CD4-positive, alpha-beta T cell (primary cell): Measurements from ENCODE around the gene PTBP3. TPM values are rescaled to one million over a fixed set of nuclear protein-coding genes. Genes with fewer than 3 reads are reported as not detected.
A peak's percentile ranks its signal among the peaks of the same experiment; 100 is the strongest.

Experiments used
- ATAC-seq: fragments of 200-7000 bp; cut with Tn5 transposase; one replicate; pipeline ENCODE4 v1.10.0; 2022; ENCODE audit warnings: mild to moderate bottlenecking; ENCODE audit not compliant: poor library complexity
- CTCF ChIA-PET: fragments of 350-600 bp; sonication (Branson Sonifier 250); formaldehyde crosslinking; loops from one replicate; lab custom pipeline; 2021; ENCODE audit warnings: antibody characterized with exemption, inconsistent platforms; lab: Charles Lee
- POLR2A ChIA-PET: fragments of 350-600 bp; sonication (Branson Sonifier 250); formaldehyde crosslinking; loops from one replicate; lab custom pipeline; 2021; ENCODE audit warnings: antibody characterized with exemption, inconsistent platforms; lab: Charles Lee
- DNase-seq, 14 experiments: peaks; one replicate each; pipeline ENCODE4 v3.0.0-alpha.2; 2013 to 2020; ENCODE audit warnings: mixed read lengths in 2 of 14
- H3K27ac ChIP-seq, 2 donors: one replicate each; pipeline versions ENCODE4 v1.5.1 to v1.7.0; 2013; ENCODE audit warnings: low read length in 2 of 2, low read depth in 1 of 2, mild to moderate bottlenecking in 1 of 2
- H3K27me3 ChIP-seq, 2 experiments: 1 replicate in 1 of 2; 2 replicates in 1 of 2; pipeline versions ENCODE4 v1.6.1 to v1.7.0; 2013; ENCODE audit warnings: low read length in 2 of 2, control low read depth in 1 of 2, mild to moderate bottlenecking in 1 of 2, moderate library complexity in 1 of 2; ENCODE audit not compliant: insufficient read depth in 2 of 2, control insufficient read depth in 1 of 2
- H3K36me3 ChIP-seq: one replicate; pipeline ENCODE4 v1.6.1; 2013; ENCODE audit warnings: low read length, control low read depth; ENCODE audit not compliant: insufficient read depth
- H3K4me1 ChIP-seq: one replicate; pipeline ENCODE4 v1.6.1; 2013; ENCODE audit warnings: low read length, control low read depth; ENCODE audit not compliant: insufficient read depth
- H3K4me3 ChIP-seq: one replicate; pipeline ENCODE4 v1.5.1; 2013; ENCODE audit warnings: mild to moderate bottlenecking, low read length, moderate library complexity
- H3K9me3 ChIP-seq, 2 experiments: 1 replicate in 1 of 2; 2 replicates in 1 of 2; pipeline versions ENCODE4 v1.6.1 to v1.7.0; 2013; ENCODE audit warnings: low read length in 2 of 2, mild to moderate bottlenecking in 2 of 2, control low read depth in 1 of 2, moderate library complexity in 1 of 2; ENCODE audit not compliant: control insufficient read depth in 1 of 2, insufficient read depth in 1 of 2
- H3K27ac Mint-ChIP-seq: one replicate; pipeline ENCODE4 v1.8.0; 2020; ENCODE audit warnings: mixed read lengths
- H3K27me3 Mint-ChIP-seq: one replicate; pipeline ENCODE4 v1.8.0; 2021; ENCODE audit warnings: mixed read lengths
- H3K36me3 Mint-ChIP-seq: one replicate; pipeline ENCODE4 v1.8.0; 2021; ENCODE audit warnings: low read depth, mixed read lengths
- H3K4me1 Mint-ChIP-seq: one replicate; pipeline ENCODE4 v1.8.0; 2021; ENCODE audit warnings: low read depth, mixed read lengths
- H3K4me3 Mint-ChIP-seq: one replicate; pipeline ENCODE4 v1.8.0; 2020; ENCODE audit warnings: mild to moderate bottlenecking, mixed read lengths
- H3K9me3 Mint-ChIP-seq: one replicate; pipeline ENCODE4 v1.8.0; 2020; ENCODE audit warnings: mixed read lengths
- CTCF ChIP-seq: fragments of 200-600 bp; IDR thresholded peaks from one replicate; pipeline ENCODE4 v1.8.0; 2022; ENCODE audit warnings: antibody characterized with exemption, mild to moderate bottlenecking
- intact Hi-C, 2 experiments: fragments of 100-400 bp; cut with DNase I in 1 of 2; cut with micrococcal nuclease in 1 of 2; formaldehyde crosslinking; loops; one replicate each; pipeline versions ENCODE4 v1.15.1 to v1.9.0; 2023 to 2025; cut with DNase I, micrococcal nuclease
- total RNA-seq, 174 experiments: library from RNA in 2 of 174; stranded (reverse) in 2 of 174; gene quantifications; one replicate each; pipeline ENCODE4 v1.2.3 and lab custom pipeline; 2021 to 2026

PTBP3 gene
- total RNA-seq, 2 experiments from 2014 or later = 100.0 to 110 TPM

- Histone ChIP-seq H3K9me3 (no peaks in the 10 kb centered on the region), H3K27me3 (no peaks in the 10 kb centered on the region), H3K4me1 (peaks cover 74% of the 10 kb centered on the region), H3K4me3 (peak within 1 kb of the TSS; percentile 56), H3K27ac (peak within 1 kb of the TSS; percentile 3 to 17), H3K36me3 (no peaks in the 10 kb centered on the region)
- Mint-ChIP-seq H3K4me1 (peaks cover 81% of the 10 kb centered on the region), H3K27ac (peak within 1 kb of the TSS; percentile 87), H3K27me3 (no peaks in the 10 kb centered on the region), H3K36me3 (no peaks in the 10 kb centered on the region), H3K9me3 (no peaks in the 10 kb centered on the region), H3K4me3 (peak within 1 kb of the TSS; percentile 89)
- ATAC-seq = peak; percentile 37
- ChIA-PET POLR2A (interaction anchor here (0.7 to 3.6 kb wide), 10 partner anchors 9 to 311 kb away, joined by 3 to 33 read pairs (median 4); partner anchors contain the start of genes HSDL2, KIAA1958 and PTBP3), CTCF (no interaction called here)
- TF ChIP-seq CTCF = no peak
- DNase-seq = peak in 12 of 14 experiments; percentile 3 to 71 (median 30)
- intact Hi-C loops = loop anchor here (1.0 to 10.0 kb wide), 3 partner anchors 50 to 159 kb away; partner anchors contain the start of gene PTBP3 (in 1 of the 2)
These were observed 158.2 kb downstream of the PTBP3 start, which contains the start of gene SUSD1 for GRCh38 chr9:112174965-112175795. SUSD1 (minus strand) TSS chr9:112175297; CDS start chr9:112175235, 62 bp downstream.

- ChIA-PET POLR2A (interaction anchor here (0.6 to 3.6 kb wide), 8 partner anchors 9 to 205 kb away, joined by 3 to 33 read pairs (median 3); partner anchors contain the start of genes HSDL2 and PTBP3), CTCF (no interaction called here)
- no peak overlapping the region for H3K27ac ChIP-seq
- H3K27me3 ChIP-seq = no peaks in the 10 kb centered on the region
- no peaks in the 10 kb centered on the region for H3K9me3 Mint-ChIP-seq
- H3K4me3 ChIP-seq = peak overlapping the region; percentile 56
- peaks cover 70% of the 10 kb centered on the region for H3K4me1 ChIP-seq
- no peak for TF ChIP-seq CTCF
- no peaks in the 10 kb centered on the region for H3K36me3 ChIP-seq
- no peaks in the 10 kb centered on the region for H3K9me3 ChIP-seq
- no peaks in the 10 kb centered on the region for H3K27me3 Mint-ChIP-seq
- H3K36me3 Mint-ChIP-seq = no peaks in the 10 kb centered on the region
- DNase-seq = peak; percentile 44 to 92 (median 66)
- peak overlapping the region; percentile 81 for H3K27ac Mint-ChIP-seq
- H3K4me3 Mint-ChIP-seq = peak overlapping the region; percentile 89
- peak; percentile 66 for ATAC-seq
- peaks cover 79% of the 10 kb centered on the region for H3K4me1 Mint-ChIP-seq
- intact Hi-C loops = loop anchor here in 1 of 2 experiments (1.0 to 10.0 kb wide), 2 partner anchors 50 to 160 kb away; no protein-coding TSS in a partner anchor
These were observed 159.0 kb downstream of the PTBP3 start for GRCh38 chr9:112174222-112174964.
